T-helper 2 cell (primary cell): ENCODE data around the gene HRCT1.
"Not testable (repeated sequence)": the region's sequence is repeated elsewhere in the genome, so short reads cannot be mapped to it uniquely, and the experiment has no call there.

Source experiments
- DNase-seq, 5 experiments: peaks; one replicate each; pipeline versions ENCODE4 v3.0.0 to v3.0.0-alpha.2; 2012 to 2022

The HRCT1 gene

DNA sequence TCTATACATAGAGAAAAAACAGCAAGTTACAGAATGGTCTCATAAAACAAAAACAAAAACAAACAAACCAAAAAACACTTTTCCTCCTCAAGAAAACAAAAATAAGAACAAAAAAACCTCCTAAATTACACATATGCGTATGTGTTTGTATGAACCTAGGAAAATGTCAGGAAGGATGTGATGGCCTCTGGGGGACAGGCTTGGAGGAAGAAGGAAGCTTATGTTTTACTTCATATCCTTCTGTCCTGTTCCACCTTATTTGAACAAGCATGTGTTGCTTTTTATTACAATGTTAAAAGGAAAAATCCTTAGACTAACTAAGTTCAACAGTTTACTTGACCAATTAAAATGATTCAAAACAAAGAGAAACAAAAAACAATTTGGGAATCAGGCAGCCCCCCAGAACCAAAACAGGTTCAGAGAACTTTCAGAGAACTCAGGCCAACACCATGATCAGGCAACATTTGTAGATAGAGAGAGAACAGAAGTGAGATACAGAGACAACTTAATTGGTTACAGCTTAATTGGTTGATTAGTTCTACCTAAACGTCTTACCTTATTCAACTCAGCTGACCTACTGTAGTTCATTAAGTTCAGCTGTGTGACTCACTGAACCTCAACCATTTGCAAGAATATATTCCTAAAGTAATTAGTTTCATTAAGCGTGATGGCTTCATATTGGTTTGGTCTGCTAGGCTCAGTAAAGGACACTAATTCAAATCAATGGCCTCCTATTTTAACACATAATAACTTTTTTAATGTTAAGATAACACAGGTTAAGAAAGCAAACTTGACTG lies 13.4 kb downstream of the HRCT1 start:
- DNase-seq: no peak

DNA sequence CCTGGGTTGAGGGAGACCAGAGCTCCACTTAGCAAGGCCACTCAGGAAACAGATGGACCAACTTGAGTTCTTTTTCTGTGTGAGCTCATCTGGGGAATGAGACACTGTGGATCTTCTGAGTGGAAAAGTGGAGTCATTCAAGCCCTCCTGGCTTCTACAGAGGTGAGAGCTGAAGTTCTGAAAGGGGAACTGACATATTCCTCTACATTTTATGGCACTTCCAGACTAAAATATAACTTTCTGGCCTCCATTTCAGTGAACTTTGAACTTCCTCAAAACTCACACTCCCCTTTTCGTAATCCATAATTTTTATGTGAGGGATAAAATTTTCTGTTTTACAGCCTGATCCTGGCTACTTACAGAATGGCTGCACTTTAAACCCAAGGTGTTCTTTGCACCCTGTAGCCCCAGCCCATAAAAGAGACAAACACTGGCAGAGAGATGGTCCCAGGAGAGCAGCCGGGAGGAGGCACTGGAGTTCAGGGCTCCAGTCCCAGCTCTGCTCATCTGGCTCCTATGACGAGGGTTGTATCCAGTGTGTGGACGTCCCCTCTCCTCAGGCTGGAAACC lies 14.1 kb downstream of the HRCT1 start:
- no peak for DNase-seq

DNA sequence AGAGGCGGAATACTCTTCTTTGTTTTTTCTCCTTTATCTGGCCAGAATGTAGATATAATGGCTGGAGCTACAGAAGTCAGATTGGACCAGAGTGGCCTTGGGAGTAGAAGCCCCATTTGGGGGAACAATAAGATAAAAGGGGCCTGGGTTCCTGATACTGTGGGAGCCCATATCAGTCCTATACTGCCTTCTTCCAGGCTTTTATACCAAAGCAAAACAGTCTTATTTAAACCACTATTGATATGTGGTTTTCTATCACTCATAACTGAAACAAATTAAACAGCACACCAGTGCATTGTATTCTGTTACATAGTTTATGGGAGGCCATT lies 17.6 kb downstream of the HRCT1 start:
- DNase-seq: no peak

GRCh38 chr9:35923927-35924763 lies 18.1 kb downstream of the HRCT1 start:
- DNase-seq: peak in 1 of 5 experiments; percentile 33

- no peak for DNase-seq
These were observed 22.8 kb downstream of the HRCT1 start for GRCh38 chr9:35928591-35929452.

GRCh38 chr9:35929453-35929718 lies 23.4 kb downstream of the HRCT1 start:
- DNase-seq: no peak

- DNase-seq: no peak
These were observed 24.5 kb downstream of the HRCT1 start for GRCh38 chr9:35930521-35930920.

- DNase-seq: no peak
These were observed 25.0 kb downstream of the HRCT1 start for GRCh38 chr9:35930989-35931388.

DNA sequence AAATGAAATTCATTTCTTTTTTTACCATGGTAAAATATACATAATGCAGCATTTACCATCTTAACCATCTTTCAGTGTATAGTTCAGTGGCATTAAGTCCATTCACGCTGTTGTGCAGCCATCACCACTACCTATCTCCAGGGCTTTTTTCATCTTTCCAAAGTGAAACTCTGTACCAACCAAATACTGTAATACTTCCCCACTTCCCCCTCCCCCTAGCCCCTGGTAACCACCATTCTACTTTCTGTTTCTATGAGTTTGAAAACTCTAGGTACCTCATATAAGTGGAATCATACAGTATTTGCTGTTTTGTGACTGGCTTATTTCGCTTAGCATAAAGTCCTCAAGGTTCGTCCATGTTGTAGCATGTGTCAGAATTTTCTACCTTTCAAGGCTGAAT lies 26.7 kb downstream of the HRCT1 start:
- DNase-seq: peak in 1 of 5 experiments; percentile 52

- DNase-seq: no peak
These were observed 27.6 kb downstream of the HRCT1 start for GRCh38 chr9:35933550-35934067.

DNA sequence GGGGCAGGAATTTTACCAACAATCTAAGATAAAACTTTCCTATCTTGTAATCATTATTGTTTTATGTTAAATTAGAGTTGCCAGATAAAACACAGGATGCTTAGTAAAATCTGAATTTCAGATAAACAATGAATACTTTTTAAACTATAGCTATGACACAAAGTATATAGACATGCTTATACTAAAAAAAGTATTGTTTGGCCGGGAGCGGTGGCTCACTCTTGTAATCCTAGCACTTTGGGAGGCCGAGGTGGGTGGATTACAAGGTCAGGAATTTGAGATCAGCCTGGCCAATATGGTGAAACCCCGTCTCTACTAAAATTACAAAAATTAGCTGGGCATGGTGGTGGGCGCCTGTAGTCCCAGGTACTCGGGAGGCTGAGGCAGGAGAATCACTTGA lies 28.1 kb downstream of the HRCT1 start:
- DNase-seq: not testable (repeated sequence)

DNA sequence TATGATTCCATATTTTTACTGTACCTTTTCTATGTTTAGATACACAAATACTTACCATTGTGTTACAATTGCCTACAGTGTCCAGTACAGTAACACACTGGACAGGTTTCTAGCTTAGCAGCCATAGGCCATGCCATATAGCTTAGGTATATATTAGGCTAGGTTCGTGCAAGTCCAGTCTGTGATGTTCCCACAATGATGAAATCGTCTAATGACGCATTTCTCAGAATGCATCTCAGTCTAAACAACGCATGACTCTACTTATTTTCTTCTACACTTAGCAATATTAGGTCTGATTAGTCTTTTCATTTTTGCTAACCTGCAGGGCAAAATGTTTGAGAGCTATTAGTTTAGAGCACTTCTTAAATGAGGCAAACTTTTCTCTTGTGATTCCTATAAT lies 29.3 kb downstream of the HRCT1 start:
- no peak for DNase-seq

- DNase-seq: no peak
These were observed 29.9 kb downstream of the HRCT1 start for GRCh38 chr9:35935755-35936509.

DNA sequence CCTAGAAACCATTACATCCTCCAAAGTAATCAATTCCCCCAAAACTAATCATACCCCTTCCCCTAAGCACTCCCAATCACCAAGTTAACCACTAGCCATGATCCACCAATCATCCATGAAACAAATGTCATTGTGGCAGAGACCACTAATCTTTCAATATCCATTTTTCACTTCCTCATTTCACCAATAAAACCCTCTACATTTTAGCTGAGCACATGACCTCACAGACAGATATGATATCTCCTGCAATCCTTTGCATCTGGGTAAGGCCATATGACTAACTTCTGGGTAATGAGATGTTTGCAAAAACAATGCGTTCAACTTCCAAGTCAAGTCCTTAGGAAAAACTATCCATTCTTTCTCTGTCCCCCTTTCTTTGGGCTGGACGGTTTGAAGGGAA lies 31.2 kb downstream of the HRCT1 start:
- DNase-seq: no peak

DNA sequence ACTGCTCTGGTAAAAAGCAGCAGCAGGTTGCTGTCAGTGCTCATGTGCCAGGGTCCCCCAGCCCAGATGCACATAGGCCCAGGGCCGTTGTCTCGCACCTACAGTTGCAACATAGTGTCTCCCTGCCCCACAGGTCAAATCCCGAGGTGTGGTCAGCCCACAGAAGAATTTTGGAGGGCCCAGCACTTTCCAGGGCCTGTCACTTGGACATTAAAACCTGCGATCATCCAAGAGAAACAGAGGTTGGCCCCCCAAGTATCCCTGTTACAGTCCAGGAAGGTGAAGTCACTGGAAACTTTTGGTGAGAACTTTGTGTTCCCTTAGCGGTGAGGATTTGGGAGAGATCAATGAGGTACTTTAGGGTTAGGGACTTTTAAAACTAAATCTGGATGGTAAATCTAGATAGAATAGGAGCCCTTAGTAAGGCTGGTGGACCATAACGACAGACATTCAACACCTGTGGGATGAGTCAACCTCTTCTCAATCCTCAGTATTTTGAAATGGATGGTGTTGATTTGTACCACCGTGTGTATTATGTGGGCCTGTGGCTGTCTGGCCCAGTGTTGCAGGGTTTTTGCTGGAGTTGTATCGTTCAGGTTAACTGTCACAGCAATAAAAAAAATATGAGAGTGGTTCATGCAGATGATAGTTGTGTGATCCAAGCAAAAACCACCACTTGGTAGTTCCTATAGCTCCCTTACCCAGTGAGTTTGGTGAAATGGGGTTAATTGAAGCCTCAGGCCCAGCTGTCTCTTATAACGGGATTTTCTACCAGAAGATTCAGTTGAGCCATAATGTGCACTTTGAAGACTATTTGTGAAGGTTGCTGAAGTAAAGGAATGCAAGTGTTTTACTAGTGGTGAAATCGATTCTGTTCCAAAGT lies 32.7 kb downstream of the HRCT1 start:
- DNase-seq: no peak

DNA sequence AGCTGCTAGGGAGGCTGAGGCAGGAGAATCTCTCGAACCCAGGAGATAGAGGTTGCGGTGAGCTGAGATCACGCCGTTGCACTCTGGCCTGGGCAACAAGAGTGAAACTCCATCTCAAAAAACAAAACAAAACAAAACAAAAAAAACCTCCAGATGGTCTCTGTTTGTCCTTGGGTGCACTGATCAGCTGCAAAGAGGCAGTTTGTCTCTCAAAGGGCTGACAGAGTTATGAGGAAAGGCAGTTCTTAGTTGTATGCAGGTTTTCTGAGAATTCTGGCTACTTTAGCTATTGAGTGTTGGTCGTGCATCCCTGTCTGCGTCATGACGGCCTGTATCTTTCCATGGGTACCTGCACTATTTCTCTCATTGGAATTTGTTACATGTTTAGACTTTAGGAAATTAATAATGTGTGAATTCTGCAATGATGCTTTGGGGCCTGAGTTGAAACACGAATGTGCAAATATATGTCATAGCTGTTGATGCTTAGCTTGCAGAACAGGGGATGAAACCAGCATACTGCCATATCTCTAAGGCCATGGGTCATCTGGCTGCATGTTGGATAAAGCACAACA lies 33.8 kb downstream of the HRCT1 start:
- DNase-seq: peak in 1 of 5 experiments; percentile 27

DNA sequence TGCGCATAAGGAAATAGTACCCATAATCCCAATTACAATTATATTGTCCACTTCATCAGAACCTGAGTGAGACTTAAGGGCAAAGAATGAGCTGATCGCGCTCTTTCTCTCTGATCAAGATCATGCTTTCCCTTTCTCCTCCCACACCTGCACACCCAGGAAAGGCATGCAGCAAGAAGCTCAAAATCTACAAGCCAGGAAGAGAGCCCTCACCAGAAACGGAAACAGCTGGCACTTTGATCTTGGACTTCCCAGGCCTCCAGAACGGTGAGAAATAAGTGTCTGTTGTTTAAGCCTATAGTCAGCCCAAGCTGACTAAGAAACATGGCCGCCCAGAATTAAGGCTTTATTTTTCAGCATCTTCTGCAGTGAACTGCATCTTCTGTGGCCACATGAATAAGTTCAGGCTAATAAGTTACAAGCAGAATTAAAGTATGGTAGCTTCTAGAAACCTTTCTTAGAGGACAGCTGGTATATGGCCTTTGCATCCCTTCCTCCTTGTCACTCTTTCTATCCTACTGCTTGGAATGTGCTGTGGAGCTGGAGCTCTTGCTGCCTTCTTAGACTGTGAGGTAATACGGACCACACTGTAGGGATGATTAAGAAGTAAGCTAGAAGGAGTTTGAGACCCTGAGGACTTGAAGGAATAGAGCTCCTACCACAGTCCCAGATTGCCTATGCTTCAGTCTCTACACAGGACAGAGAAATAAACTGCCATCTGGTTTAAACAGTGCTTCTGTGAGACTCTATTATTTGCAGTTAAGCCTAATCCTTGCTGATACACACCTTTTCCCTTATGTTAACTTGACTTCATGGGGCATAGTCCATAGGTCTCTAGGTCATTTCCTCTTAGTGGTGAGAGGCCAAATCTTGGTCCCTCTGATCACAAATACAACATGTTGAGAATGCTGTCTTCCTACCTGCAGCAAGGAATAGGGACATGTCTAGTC lies 34.7 kb downstream of the HRCT1 start:
- DNase-seq: peak in 3 of 5 experiments; percentile 5 to 35 (median 6)

DNA sequence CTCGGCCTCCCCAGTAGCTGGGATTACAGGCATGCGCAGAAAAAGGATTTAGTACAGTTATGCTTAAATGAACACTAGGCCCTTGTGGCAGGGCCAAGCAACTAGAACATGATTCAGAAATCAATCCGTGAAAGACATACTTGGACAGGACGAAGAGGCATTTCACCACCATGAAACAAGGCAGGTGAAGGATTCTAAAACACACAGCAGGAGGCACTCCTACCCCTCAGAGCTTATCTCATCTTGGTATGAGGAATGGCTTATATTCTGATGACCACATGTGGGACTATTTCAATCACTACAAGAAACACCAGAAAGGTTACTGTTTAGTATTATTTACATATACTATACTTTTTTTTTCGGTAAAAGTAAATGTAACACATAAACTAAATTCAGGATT lies 36.3 kb downstream of the HRCT1 start:
- DNase-seq: no peak

GRCh38 chr9:35944173-35944572 lies 38.2 kb downstream of the HRCT1 start:
- DNase-seq: no peak
